ENCODE data around the gene CCDC78.
"Not testable (repeated sequence)": the region's sequence is repeated elsewhere in the genome, so short reads cannot be mapped to it uniquely, and the experiment has no call there.

Gene CCDC78

DNA sequence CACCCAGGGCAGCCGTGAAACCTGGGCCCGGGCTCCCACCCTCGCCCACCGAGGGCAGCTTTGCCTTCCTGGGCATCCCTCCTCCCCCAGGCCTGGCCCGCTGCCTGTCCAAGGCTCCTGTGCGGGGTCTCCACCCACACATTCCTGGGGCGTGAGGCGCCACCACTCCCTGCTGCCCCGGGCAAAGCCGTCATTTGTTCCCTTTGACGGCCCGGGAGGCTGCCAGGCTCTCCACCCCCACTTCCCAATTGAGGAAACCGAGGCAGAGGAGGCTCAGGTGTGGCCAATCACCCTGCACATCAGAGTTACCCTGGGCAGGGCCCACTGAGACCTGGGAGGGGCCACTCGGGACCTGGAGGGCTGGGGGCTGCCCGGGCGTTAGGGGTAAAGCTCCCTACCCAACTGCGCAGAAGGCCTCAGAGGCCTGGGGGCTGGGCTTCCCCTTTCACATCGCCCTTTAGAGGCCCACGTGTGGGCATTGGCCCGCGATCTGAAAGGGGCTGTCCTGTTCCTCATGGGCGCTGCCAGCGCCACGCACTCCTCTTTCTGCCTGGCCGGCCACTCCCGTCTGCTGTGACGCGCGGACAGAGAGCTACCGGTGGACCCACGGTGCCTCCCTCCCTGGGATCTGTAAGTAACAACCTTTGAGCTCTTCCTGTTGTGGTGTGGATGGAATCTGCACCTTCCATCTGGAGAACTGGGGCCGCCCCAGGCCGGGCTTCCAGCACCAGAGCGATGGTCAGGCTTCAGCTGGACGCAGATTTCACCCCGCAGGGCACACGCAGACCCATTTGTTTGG lies 34.5 kb upstream of the CCDC78 start, which contains the start of gene MSLN:
MSLN (plus strand) TSS at position 190 of the 799 bp plus-strand sequence. CDS start 1,947 bp downstream, outside the sequence.
- DNase-seq (ENCODE audit: low spot score), result no peak

GRCh38 chr16:760065-760464 lies 33.8 kb upstream of the CCDC78 start:
- no peak for DNase-seq (ENCODE audit: low spot score)

GRCh38 chr16:759110-759910 lies 33.1 kb upstream of the CCDC78 start:
- no peak for DNase-seq (ENCODE audit: low spot score)

DNA sequence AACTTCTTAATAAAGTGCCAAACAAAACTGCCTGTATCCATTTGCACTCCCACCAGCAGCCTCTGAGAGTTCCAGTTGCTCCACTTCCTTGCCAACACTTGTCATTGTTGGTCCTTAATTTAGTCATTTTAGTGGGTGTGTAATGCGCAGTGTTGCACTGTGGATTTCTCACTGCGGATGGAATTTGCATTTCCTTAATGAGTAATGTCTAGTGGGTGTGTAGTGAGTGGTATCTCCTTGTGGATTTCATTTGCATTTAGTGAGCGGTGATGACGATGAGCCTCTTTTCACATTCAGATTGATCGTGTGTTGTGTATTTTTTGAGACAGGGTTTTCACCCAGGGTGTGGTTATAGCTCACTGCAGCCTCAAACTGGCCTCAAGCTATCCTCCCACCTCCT lies 30.2 kb upstream of the CCDC78 start:
- DNase-seq (ENCODE audit: low spot score), result no peak

GRCh38 chr16:754656-755055 lies 28.4 kb upstream of the CCDC78 start:
- no peak for DNase-seq (ENCODE audit: low spot score)

GRCh38 chr16:754121-754607 lies 27.9 kb upstream of the CCDC78 start:
- not testable (repeated sequence) for DNase-seq (ENCODE audit: low spot score)

GRCh38 chr16:752007-752312 lies 25.7 kb upstream of the CCDC78 start:
- DNase-seq (ENCODE audit: low spot score), result no peak

GRCh38 chr16:751152-752006 lies 25.1 kb upstream of the CCDC78 start:
- no peak for DNase-seq (ENCODE audit: low spot score)

GRCh38 chr16:750485-750884 lies 24.2 kb upstream of the CCDC78 start:
- DNase-seq (ENCODE audit: low spot score), result no peak

DNA sequence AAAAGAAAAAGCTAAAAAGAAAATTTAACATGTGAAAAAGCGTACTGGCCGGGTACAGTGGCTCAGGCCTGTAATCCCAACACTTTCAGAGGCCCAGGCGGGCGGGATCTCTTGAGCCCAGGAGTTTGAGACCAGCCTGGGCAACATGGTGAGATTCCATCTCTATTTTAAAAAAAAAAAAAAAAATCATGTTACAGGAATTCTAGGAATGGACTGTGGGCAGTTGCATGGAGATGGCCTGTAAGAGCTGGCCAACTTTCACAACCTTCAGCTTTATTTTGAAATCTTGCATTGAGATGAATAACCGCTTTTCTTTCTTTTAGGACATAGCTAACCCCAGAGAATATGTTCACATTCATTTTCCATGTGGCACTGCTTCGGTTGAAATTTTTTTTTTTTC lies 22.8 kb upstream of the CCDC78 start:
- DNase-seq (ENCODE audit: low spot score), result no peak

DNA sequence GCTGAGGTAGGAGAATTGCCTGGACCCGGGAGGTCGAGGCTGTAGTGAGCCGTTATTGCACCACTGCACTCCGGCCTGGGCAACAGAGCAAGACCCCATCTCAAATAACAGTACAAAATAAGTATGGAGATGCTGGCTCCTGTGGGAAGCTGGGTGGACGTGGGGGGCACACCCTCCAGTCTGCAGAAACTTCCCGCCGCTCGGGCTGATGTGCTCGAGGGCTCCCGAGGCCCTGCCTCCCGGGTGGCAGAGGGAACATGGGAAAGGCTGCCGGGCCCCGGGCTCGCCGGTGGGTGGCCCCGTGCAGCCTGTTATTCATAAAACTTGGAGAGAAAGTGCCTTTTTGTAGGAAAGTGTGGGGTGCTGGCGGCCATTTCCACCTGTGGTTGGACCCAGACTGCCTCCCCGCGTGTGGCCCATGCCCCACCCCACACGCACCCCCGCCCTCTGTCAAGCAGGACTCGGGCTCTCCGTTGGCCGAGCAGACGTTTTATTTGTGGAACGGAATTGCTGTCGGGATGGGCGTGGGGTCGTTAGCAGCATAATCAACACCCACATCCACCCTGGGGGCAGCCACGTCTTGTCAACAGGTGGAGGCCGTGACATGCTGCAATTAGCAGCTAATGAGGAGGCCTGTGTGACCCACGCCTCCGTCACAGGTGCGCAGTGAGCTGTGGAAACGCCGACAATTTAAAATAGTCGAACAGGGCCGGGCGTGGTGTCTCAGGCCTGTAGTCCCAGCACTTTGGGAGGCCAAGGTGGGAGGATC lies 21.9 kb upstream of the CCDC78 start:
- no peak for DNase-seq (ENCODE audit: low spot score)

DNA sequence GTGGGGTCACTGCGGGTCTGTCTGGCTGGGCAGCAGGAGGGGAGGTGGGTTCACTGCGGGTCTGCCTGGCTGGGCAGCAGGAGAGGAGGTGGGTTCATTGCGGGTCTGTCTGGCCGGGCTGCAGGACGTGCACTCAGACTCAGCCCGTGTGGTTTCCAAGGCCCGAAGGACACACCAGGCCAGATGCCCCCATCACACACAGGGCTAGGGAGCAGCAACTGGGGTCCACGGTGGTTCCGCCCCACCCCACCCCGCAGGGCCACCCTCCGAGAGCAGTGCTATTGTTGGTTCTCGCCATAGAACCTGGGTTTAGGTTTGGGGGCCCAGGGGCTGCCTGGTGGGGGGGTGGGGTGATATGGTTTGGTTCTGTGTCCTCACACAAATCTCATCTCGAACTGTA lies 20.4 kb upstream of the CCDC78 start:
- no peak for DNase-seq (ENCODE audit: low spot score)

DNA sequence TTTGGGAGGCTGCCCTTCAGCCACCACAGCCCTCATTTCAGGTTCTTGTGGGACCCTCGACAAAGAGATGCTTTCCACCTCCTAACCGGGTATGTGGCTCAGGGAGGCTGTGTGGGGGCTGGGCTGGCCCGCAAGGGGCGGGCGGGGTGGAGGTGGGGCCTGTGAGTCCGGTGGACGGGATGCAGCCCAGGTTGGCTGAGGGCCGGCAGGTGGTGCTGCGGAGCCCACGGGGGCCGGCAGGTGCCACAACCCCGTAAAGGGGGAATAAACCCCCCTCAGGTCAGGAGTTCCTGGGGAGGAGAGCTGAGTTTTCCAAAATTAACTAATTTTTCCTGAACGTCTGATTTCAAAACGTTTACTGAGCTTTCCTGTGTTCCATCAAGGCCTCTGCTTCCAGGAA lies 19.5 kb upstream of the CCDC78 start:
- DNase-seq (ENCODE audit: low spot score), result no peak

- no peak for DNase-seq (ENCODE audit: low spot score)
These were observed 17.7 kb upstream of the CCDC78 start for GRCh38 chr16:743794-744500.

DNA sequence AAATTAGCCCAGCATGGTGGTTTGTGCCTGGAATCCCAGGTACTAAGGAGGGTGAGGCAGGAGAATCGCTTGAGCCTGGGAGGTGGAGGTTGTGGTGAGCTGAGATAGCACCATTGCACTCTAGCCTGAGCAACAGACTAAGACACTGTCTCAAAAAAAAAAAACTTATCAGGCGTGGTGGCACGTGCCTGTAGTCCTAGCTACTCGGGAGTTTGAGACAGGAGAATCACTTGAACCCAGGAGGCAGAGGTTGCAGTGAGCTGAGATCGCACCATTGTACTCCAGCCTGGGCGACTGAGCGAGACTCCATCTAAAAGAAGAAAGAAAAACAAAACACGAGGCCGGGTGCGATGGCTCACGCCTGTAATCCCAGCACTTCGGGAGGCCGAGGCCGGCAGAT lies 16.7 kb upstream of the CCDC78 start:
- not testable (repeated sequence) for DNase-seq (ENCODE audit: low spot score)

- no peak for DNase-seq (ENCODE audit: low spot score)
These were observed 15.9 kb upstream of the CCDC78 start for GRCh38 chr16:741986-742629.

- DNase-seq (ENCODE audit: low spot score), result peak; percentile 73
These were observed 14.7 kb upstream of the CCDC78 start, which contains the start of gene CIAO3 for GRCh38 chr16:740764-741505. CIAO3 (minus strand) TSS chr16:740997; CDS start chr16:740985, 12 bp downstream.

DNA sequence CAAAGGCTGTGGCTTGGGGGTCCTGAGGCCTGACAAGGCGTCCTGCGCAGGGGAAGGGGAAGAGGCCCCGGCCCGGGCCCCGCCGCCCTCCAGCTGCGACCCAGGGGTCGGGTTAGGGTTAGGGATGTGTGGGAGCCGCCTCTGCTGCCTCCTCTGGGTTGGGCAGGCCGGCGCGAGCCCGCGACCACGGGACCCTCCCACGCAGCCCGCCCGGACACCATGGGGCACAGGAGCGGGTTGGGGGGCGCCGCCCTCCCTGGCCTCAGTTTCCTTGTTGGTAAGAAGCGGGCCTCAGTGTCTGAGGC lies 14.2 kb upstream of the CCDC78 start:
- DNase-seq (ENCODE audit: low spot score), result no peak

DNA sequence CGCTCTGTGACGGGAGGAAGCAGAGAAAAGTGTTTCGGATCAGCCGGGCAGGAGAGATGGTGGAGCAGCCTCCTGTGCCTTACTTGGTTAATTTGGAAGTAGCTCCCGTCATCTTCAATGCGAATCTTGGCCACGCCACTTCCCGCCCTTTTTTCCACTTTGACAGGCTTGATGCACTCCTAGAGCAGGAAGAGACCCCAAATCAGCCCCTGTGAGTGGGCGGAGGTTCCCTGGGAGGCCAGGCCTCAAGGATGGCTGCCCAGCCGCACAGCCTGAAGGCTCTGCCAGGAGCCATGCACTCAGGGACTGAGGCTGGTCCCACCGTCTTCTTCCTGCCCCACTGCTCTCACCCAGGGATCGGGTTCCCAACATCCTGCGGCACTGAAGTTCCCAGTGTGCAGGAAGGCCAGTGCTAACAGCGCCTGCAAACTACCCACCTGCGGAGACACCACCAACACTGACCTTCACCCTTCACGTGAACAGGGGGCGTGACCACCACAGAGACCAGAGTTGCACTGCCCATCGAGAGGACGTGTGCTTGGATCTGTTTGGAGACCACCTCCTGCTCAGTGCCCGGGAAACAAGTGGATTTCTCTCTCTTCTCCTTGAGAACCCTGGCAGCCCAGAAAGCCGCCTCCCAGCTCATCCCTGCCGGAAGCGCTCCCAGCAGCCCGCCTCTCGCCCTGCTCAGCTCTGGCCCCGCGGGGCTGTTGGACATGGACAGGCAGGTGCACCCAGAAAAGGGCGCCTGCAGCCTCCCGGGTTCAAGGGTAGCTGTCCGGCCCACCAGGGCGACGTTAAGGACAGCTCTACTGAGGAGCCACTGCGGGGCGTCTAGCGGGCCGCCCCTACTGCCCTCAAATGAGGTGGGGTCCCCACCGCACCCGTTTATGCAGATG lies 13.6 kb upstream of the CCDC78 start:
- no peak for DNase-seq (ENCODE audit: low spot score)
